RWPE2 (cell line): ENCODE results near the gene TAF10.

Experiments
- ATAC-seq: fragments of 200-7000 bp; cut with Tn5 transposase; 3 replicates; pipeline ENCODE4 v1.9.1; 2021; ENCODE audit warnings: low read depth
- DNase-seq: peaks from one replicate; pipeline ENCODE4 v3.0.0-alpha.2; 2020; ENCODE audit warnings: low spot score
- H3K27ac ChIP-seq: fragments of 450-650 bp; 2 replicates; pipeline ENCODE4 v1.5.1; 2017; ENCODE audit warnings: mild to moderate bottlenecking; ENCODE audit not compliant: poor library complexity, severe bottlenecking
- H3K27me3 ChIP-seq: fragments of 250-450 bp; sonication (Bioruptor Pico); 2 replicates; pipeline ENCODE4 v1.5.1; 2021; ENCODE audit warnings: mild to moderate bottlenecking, moderate library complexity; ENCODE audit not compliant: insufficient read depth, poor library complexity, severe bottlenecking
- H3K36me3 ChIP-seq: fragments of 250-450 bp; sonication (Bioruptor Pico); 2 replicates; pipeline ENCODE4 v1.5.1; 2020; ENCODE audit warnings: low read depth, mild to moderate bottlenecking, moderate library complexity
- H3K4me1 ChIP-seq: fragments of 250-450 bp; sonication (Bioruptor Pico); 2 replicates; pipeline ENCODE4 v1.5.1; 2021; ENCODE audit warnings: mild to moderate bottlenecking, moderate library complexity; ENCODE audit not compliant: insufficient read depth, poor library complexity, severe bottlenecking
- H3K4me3 ChIP-seq: fragments of 250-450 bp; sonication (Bioruptor Pico); 2 replicates; pipeline ENCODE4 v1.5.1; 2021; ENCODE audit warnings: mild to moderate bottlenecking, moderate library complexity; ENCODE audit not compliant: severe bottlenecking
- H3K9me3 ChIP-seq: fragments of 250-450 bp; sonication (Bioruptor Pico); 2 replicates; pipeline ENCODE4 v1.5.1; 2021; ENCODE audit warnings: mild to moderate bottlenecking, moderate library complexity; ENCODE audit not compliant: severe bottlenecking
- TF ChIP-seq, protein P1 (sequence below): fragments of 450-650 bp; IDR thresholded peaks from one replicate; pipeline ENCODE4 v1.5.1; 2017; ENCODE audit warnings: mild to moderate bottlenecking, moderate library complexity; ENCODE audit not compliant: poor library complexity, severe bottlenecking

Gene TAF10

GRCh38 chr11:6612213-6613041, at the start of gene TAF10:
TAF10 (minus strand) TSS chr11:6612216; CDS start chr11:6612189, 27 bp downstream.
- H3K4me1 ChIP-seq = peaks cover 3% of the 10 kb centered on the region
- peak; percentile 96 for DNase-seq
- TF ChIP-seq, protein P1, sequence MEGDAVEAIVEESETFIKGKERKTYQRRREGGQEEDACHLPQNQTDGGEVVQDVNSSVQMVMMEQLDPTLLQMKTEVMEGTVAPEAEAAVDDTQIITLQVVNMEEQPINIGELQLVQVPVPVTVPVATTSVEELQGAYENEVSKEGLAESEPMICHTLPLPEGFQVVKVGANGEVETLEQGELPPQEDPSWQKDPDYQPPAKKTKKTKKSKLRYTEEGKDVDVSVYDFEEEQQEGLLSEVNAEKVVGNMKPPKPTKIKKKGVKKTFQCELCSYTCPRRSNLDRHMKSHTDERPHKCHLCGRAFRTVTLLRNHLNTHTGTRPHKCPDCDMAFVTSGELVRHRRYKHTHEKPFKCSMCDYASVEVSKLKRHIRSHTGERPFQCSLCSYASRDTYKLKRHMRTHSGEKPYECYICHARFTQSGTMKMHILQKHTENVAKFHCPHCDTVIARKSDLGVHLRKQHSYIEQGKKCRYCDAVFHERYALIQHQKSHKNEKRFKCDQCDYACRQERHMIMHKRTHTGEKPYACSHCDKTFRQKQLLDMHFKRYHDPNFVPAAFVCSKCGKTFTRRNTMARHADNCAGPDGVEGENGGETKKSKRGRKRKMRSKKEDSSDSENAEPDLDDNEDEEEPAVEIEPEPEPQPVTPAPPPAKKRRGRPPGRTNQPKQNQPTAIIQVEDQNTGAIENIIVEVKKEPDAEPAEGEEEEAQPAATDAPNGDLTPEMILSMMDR = peak; percentile 43
- H3K27me3 ChIP-seq = no peaks in the 10 kb centered on the region
- peaks cover 41% of the 10 kb centered on the region for H3K36me3 ChIP-seq
- no peaks in the 10 kb centered on the region for H3K9me3 ChIP-seq
- peak; percentile 93 for ATAC-seq
- peak within 1 kb of the TSS; percentile 82 for H3K27ac ChIP-seq
- peak within 1 kb of the TSS; percentile 80 for H3K4me3 ChIP-seq

DNA sequence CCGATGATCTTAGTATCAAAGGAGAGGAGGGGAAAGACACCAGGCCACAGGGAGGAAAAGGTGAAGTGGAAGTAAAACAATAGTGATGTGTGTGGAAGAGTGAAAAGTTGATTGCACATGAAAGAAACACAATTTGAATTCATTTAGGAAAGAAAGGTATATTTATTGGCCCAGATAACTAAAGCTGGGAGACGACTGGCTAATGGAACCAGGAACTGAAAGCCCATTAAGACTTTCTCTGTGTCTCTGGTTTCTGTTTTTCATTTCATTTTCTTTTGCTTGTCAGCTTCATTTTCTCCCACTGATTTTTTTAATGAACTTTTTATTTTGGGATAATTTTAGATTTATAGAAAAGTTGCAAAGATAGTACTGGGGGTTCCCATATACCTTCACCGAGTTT, 48.7 kb upstream of the TAF10 start:
- no peak overlapping the region for H3K27ac ChIP-seq
- H3K9me3 ChIP-seq = no peaks in the 10 kb centered on the region
- no peaks in the 10 kb centered on the region for H3K36me3 ChIP-seq
- no peak overlapping the region for H3K4me3 ChIP-seq
- no peak for ATAC-seq
- H3K4me1 ChIP-seq = no peaks in the 10 kb centered on the region
- H3K27me3 ChIP-seq = peaks cover 28% of the 10 kb centered on the region
- no peak for DNase-seq
- TF ChIP-seq, protein P1 = no peak

- no peak for ATAC-seq
- Histone ChIP-seq H3K27me3 (peaks cover 42% of the 10 kb centered on the region), H3K4me1 (no peaks in the 10 kb centered on the region), H3K4me3 (no peak overlapping the region), H3K36me3 (no peaks in the 10 kb centered on the region), H3K27ac (no peak overlapping the region), H3K9me3 (no peaks in the 10 kb centered on the region)
- TF ChIP-seq, protein P1 = no peak
- no peak for DNase-seq
These were observed 46.6 kb upstream of the TAF10 start for GRCh38 chr11:6658647-6659046.

GRCh38 chr11:6657346-6657745, 45.3 kb upstream of the TAF10 start:
- TF ChIP-seq, protein P1 = no peak
- Histone ChIP-seq H3K4me1 (no peaks in the 10 kb centered on the region), H3K4me3 (no peak overlapping the region), H3K36me3 (no peaks in the 10 kb centered on the region), H3K9me3 (no peaks in the 10 kb centered on the region), H3K27me3 (peaks cover 42% of the 10 kb centered on the region), H3K27ac (no peak overlapping the region)
- no peak for DNase-seq
- ATAC-seq = no peak

DNA sequence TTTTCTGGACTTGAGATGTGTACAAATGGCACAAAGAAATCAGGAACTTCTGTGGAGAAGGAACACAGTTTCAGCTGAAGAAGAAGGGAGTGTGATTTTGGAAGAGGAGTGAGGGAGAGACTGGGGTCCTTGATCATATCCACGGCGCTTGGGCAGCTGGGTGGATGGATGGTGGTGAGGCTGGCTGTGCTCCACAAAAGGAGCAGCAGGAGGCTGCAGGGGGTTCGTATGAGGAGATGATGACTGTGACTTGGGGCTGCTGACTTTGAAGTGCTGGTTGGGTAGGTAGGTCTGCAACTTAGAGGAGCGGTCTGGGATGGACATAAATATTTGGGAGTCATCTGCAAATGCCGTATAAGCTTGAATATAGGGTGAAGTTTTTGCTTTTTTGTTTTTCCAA, 44.9 kb upstream of the TAF10 start:
- Histone ChIP-seq H3K27ac (no peak overlapping the region), H3K9me3 (no peaks in the 10 kb centered on the region), H3K4me3 (no peak overlapping the region), H3K36me3 (no peaks in the 10 kb centered on the region), H3K27me3 (peaks cover 42% of the 10 kb centered on the region), H3K4me1 (no peaks in the 10 kb centered on the region)
- TF ChIP-seq, protein P1 = no peak
- ATAC-seq (no peak), DNase-seq (no peak)
